ENCODE results near the gene SLITRK1.

Gene SLITRK1

GRCh38 chr13:83865161-83866137 is 16.8 kb downstream of the SLITRK1 start:
- H3K9me3 ChIP-seq (ENCODE audit: insufficient read depth, low read length), result no peaks in the 10 kb centered on the region
- H3K4me2 ChIP-seq (ENCODE audit: low read length), result no peak overlapping the region
- no peak for TF ChIP-seq CTCF (IDR thresholded peaks at IDR 0.05; ENCODE audit: low read depth, low read length)
- no peak for TF ChIP-seq EZH2phosphoT487 (IDR thresholded peaks at IDR 0.05; ENCODE audit: low read depth)
- H3K9ac ChIP-seq (ENCODE audit: low read length), result no peak overlapping the region
- no peak overlapping the region for H2AFZ ChIP-seq (ENCODE audit: low read depth, low read length)
- no peaks in the 10 kb centered on the region for H3K36me3 ChIP-seq (replicated peaks; ENCODE audit: low read depth, low read length)
- no peaks in the 10 kb centered on the region for H4K20me1 ChIP-seq (ENCODE audit: insufficient read depth, low read length)
- H3K27ac ChIP-seq (ENCODE audit: low read length), result no peak overlapping the region
- no peak overlapping the region for H3K4me3 ChIP-seq (ENCODE audit: low read length)
- no peaks in the 10 kb centered on the region for H3K27me3 ChIP-seq (ENCODE audit: low read depth, low read length)
- H3K79me2 ChIP-seq (ENCODE audit: low read length), result no peaks in the 10 kb centered on the region
- H3K4me1 ChIP-seq (ENCODE audit: low read length), result no peaks in the 10 kb centered on the region

- TF ChIP-seq EZH2phosphoT487 (IDR thresholded peaks at IDR 0.05; ENCODE audit: low read depth) (no peak), CTCF (IDR thresholded peaks at IDR 0.05; ENCODE audit: low read depth, low read length) (no peak)
Observed at GRCh38 chr13:83853771-83854170, 28.5 kb downstream of the SLITRK1 start.

GRCh38 chr13:83845106-83845505 is 37.2 kb downstream of the SLITRK1 start:
- no peaks in the 10 kb centered on the region for H3K36me3 ChIP-seq (replicated peaks; ENCODE audit: low read depth, low read length)
- H3K4me2 ChIP-seq (ENCODE audit: low read length), result no peak overlapping the region
- H3K9me3 ChIP-seq (ENCODE audit: insufficient read depth, low read length), result no peaks in the 10 kb centered on the region
- no peaks in the 10 kb centered on the region for H4K20me1 ChIP-seq (ENCODE audit: insufficient read depth, low read length)
- no peak overlapping the region for H3K27ac ChIP-seq (ENCODE audit: low read length)
- TF ChIP-seq EZH2phosphoT487 (IDR thresholded peaks at IDR 0.05; ENCODE audit: low read depth) (no peak), CTCF (IDR thresholded peaks at IDR 0.05; ENCODE audit: low read depth, low read length) (no peak)
- no peaks in the 10 kb centered on the region for H3K79me2 ChIP-seq (ENCODE audit: low read length)
- H3K27me3 ChIP-seq (ENCODE audit: low read depth, low read length), result no peaks in the 10 kb centered on the region
- no peaks in the 10 kb centered on the region for H3K4me1 ChIP-seq (ENCODE audit: low read length)
- no peak overlapping the region for H3K4me3 ChIP-seq (ENCODE audit: low read length)
- H2AFZ ChIP-seq (ENCODE audit: low read depth, low read length), result no peak overlapping the region
- no peak overlapping the region for H3K9ac ChIP-seq (ENCODE audit: low read length)

More at GRCh38 chr13:83853771-83854170, 28.5 kb downstream of the SLITRK1 start:
- Histone ChIP-seq H3K4me1 (ENCODE audit: low read length) (no peaks in the 10 kb centered on the region), H3K4me3 (ENCODE audit: low read length) (no peak overlapping the region), H3K27me3 (ENCODE audit: low read depth, low read length) (no peaks in the 10 kb centered on the region), H3K36me3 (replicated peaks; ENCODE audit: low read depth, low read length) (no peaks in the 10 kb centered on the region), H3K27ac (ENCODE audit: low read length) (no peak overlapping the region), H2AFZ (ENCODE audit: low read depth, low read length) (no peak overlapping the region), H3K4me2 (ENCODE audit: low read length) (no peak overlapping the region), H3K9me3 (ENCODE audit: insufficient read depth, low read length) (no peaks in the 10 kb centered on the region), H3K79me2 (ENCODE audit: low read length) (no peaks in the 10 kb centered on the region), H4K20me1 (ENCODE audit: insufficient read depth, low read length) (no peaks in the 10 kb centered on the region), H3K9ac (ENCODE audit: low read length) (no peak overlapping the region)

GRCh38 chr13:83839146-83839545 is 43.1 kb downstream of the SLITRK1 start:
- H3K27me3 ChIP-seq (ENCODE audit: low read depth, low read length), result no peaks in the 10 kb centered on the region

More at GRCh38 chr13:83839146-83839545, 43.1 kb downstream of the SLITRK1 start:
- TF ChIP-seq CTCF (IDR thresholded peaks at IDR 0.05; ENCODE audit: low read depth, low read length), result no peak
- no peak for TF ChIP-seq EZH2phosphoT487 (IDR thresholded peaks at IDR 0.05; ENCODE audit: low read depth)
- Histone ChIP-seq H4K20me1 (ENCODE audit: insufficient read depth, low read length) (no peaks in the 10 kb centered on the region), H3K27ac (ENCODE audit: low read length) (no peak overlapping the region), H3K79me2 (ENCODE audit: low read length) (no peaks in the 10 kb centered on the region), H3K4me1 (ENCODE audit: low read length) (no peaks in the 10 kb centered on the region), H3K4me3 (ENCODE audit: low read length) (no peak overlapping the region), H3K36me3 (replicated peaks; ENCODE audit: low read depth, low read length) (no peaks in the 10 kb centered on the region), H3K9ac (ENCODE audit: low read length) (no peak overlapping the region), H3K4me2 (ENCODE audit: low read length) (no peak overlapping the region), H3K9me3 (ENCODE audit: insufficient read depth, low read length) (no peaks in the 10 kb centered on the region), H2AFZ (ENCODE audit: low read depth, low read length) (no peak overlapping the region)

Measured in OCI-LY3 (cell line).